IMR-90 (cell line): ENCODE data around the gene MOV10. TPM values are rescaled to one million over a fixed set of nuclear protein-coding genes. Genes with fewer than 3 reads are reported as not detected.

Experiments used
- ATAC-seq: fragments of 200-7000 bp; cut with Tn5 transposase; 2 replicates; pipeline ENCODE4 v1.9.1; 2020; ENCODE audit warnings: low read depth, mild to moderate bottlenecking, moderate library complexity
- BruUV-seq: library from RNA; stranded (reverse); fragments of 400-500 nt; replicated peaks from 2 replicates; lab custom pipeline; 2021; lab: Mats Ljungman, UMichigan
- CTCF ChIA-PET: fragments of 300-600 bp; formaldehyde crosslinking; extraction: SDS; loops from one replicate; lab custom pipeline; 2021; ENCODE audit warnings: antibody characterized with exemption; lab: Yijun Ruan, JAX
- POLR2A ChIA-PET: fragments of 300-600 bp; sonication (Branson Sonifier 250); formaldehyde crosslinking; loops from one replicate; lab custom pipeline; 2022; ENCODE audit warnings: antibody characterized with exemption; ENCODE audit not compliant: unreplicated experiment; lab: Charles Lee
- DNase-seq: peaks from one replicate; pipeline ENCODE4 v3.0.0; 2013
- H2AFZ ChIP-seq: replicated peaks from 2 replicates; pipeline ENCODE3; 2013; ENCODE audit warnings: low read length, mild to moderate bottlenecking; ENCODE audit not compliant: poor library complexity
- H2AK5ac ChIP-seq: 2 replicates; pipeline ENCODE4 v1.6.1; 2013; ENCODE audit warnings: low read depth, low read length, inconsistent platforms
- H2AK9ac ChIP-seq: replicated peaks from 2 replicates; pipeline ENCODE3; 2013; ENCODE audit warnings: mild to moderate bottlenecking, low read depth, low read length, moderate library complexity; ENCODE audit not compliant: poor library complexity
- H2BK120ac ChIP-seq: 2 replicates; pipeline ENCODE4 v1.6.1; 2013; ENCODE audit warnings: low read depth, low read length, inconsistent platforms
- H2BK15ac ChIP-seq: 3 replicates; pipeline ENCODE4 v1.6.1; 2013; ENCODE audit warnings: low read depth, low read length, inconsistent platforms
- H2BK20ac ChIP-seq: 2 replicates; pipeline ENCODE4 v1.6.1; 2013; ENCODE audit warnings: low read depth, mild to moderate bottlenecking, inconsistent platforms, low read length, moderate library complexity
- H2BK5ac ChIP-seq: 2 replicates; pipeline ENCODE4 v1.6.1; 2013; ENCODE audit warnings: mild to moderate bottlenecking, low read depth, low read length, inconsistent platforms; ENCODE audit not compliant: poor library complexity, severe bottlenecking
- H3K14ac ChIP-seq: replicated peaks from 2 replicates; pipeline ENCODE4 v1.6.1; 2013; ENCODE audit warnings: low read depth, low read length, inconsistent platforms
- H3K18ac ChIP-seq: 2 replicates; pipeline ENCODE4 v1.6.1; 2013; ENCODE audit warnings: low read depth, low read length, control low read depth
- H3K23ac ChIP-seq: 2 replicates; pipeline ENCODE4 v1.6.1; 2013; ENCODE audit warnings: low read depth, low read length, inconsistent platforms
- H3K27ac ChIP-seq: 2 replicates; pipeline ENCODE4 v1.5.1; 2013; ENCODE audit warnings: mild to moderate bottlenecking, control low read depth, low read length; ENCODE audit not compliant: insufficient read depth
- H3K27me3 ChIP-seq: 2 replicates; pipeline ENCODE4 v1.6.1; 2013; ENCODE audit warnings: low read length; ENCODE audit not compliant: control insufficient read depth, insufficient read depth
- H3K36me3 ChIP-seq: 2 replicates; pipeline ENCODE4 v1.6.1; 2013; ENCODE audit warnings: low read length, mixed read lengths; ENCODE audit not compliant: control insufficient read depth, insufficient read depth
- H3K4ac ChIP-seq: 2 replicates; pipeline ENCODE4 v1.6.1; 2013; ENCODE audit warnings: low read depth, low read length, inconsistent platforms
- H3K4me1 ChIP-seq: 2 replicates; pipeline ENCODE4 v1.6.1; 2013; ENCODE audit warnings: low read length, mixed read lengths; ENCODE audit not compliant: control insufficient read depth, insufficient read depth
- H3K4me2 ChIP-seq: 2 replicates; pipeline ENCODE4 v1.6.1; 2013; ENCODE audit warnings: low read depth, mild to moderate bottlenecking, control low read depth, low read length, moderate library complexity
- H3K4me3 ChIP-seq: 2 replicates; pipeline ENCODE4 v1.5.1; 2013; ENCODE audit warnings: low read depth, mild to moderate bottlenecking, control low read depth, low read length, moderate library complexity; ENCODE audit not compliant: insufficient read depth
- H3K56ac ChIP-seq: 2 replicates; pipeline ENCODE4 v1.6.1; 2013; ENCODE audit warnings: low read length, inconsistent platforms; ENCODE audit not compliant: insufficient read depth; ENCODE audit errors: extremely low read depth
- H3K79me1 ChIP-seq, 2 experiments: 2 replicates each; pipeline ENCODE4 v1.6.1; 2013; ENCODE audit warnings: low read length in 2 of 2, inconsistent platforms in 1 of 2, low read depth in 1 of 2
- H3K9ac ChIP-seq: 2 replicates; pipeline ENCODE4 v1.6.1; 2013; ENCODE audit warnings: low read depth, low read length, control low read depth
- H3K9me1 ChIP-seq: 2 replicates; pipeline ENCODE4 v1.6.1; 2013; ENCODE audit warnings: low read length, inconsistent platforms; ENCODE audit not compliant: insufficient read depth
- H3K9me3 ChIP-seq: 2 replicates; pipeline ENCODE4 v1.6.1; 2013; ENCODE audit warnings: low read length; ENCODE audit not compliant: control insufficient read depth, insufficient read depth
- H4K20me1 ChIP-seq: 2 replicates; pipeline ENCODE4 v1.6.1; 2013; ENCODE audit warnings: low read length, inconsistent platforms; ENCODE audit not compliant: insufficient read depth
- H4K5ac ChIP-seq: 2 replicates; pipeline ENCODE4 v1.6.1; 2013; ENCODE audit warnings: mild to moderate bottlenecking, low read depth, low read length, control low read depth
- H4K8ac ChIP-seq, 2 experiments: 2 replicates each; pipeline ENCODE4 v1.6.1; 2013; ENCODE audit warnings: low read depth in 2 of 2, low read length in 2 of 2, control low read depth in 1 of 2, inconsistent platforms in 1 of 2
- H4K91ac ChIP-seq: 2 replicates; pipeline ENCODE4 v1.6.1; 2013; ENCODE audit warnings: low read depth, low read length, inconsistent platforms; ENCODE audit not compliant: insufficient read depth
- BHLHE40 ChIP-seq: fragments of 150-350 bp; IDR thresholded peaks from 2 replicates; pipeline ENCODE4 v1.6.1; 2016; ENCODE audit warnings: mild to moderate bottlenecking, low read depth, low read length
- CEBPB ChIP-seq: IDR thresholded peaks from 2 replicates; pipeline ENCODE4 v1.6.1; 2012; ENCODE audit warnings: low read depth, low read length, improper control_type of control experiment
- CHD1 ChIP-seq: IDR thresholded peaks from 2 replicates; pipeline ENCODE4 v1.6.1; 2012; ENCODE audit warnings: low read depth, low read length, improper control_type of control experiment
- CTCF ChIP-seq: conservative IDR thresholded peaks from 2 replicates; pipeline ENCODE4 v1.5.1; 2012; ENCODE audit warnings: mild to moderate bottlenecking, low read depth, low read length, improper control_type of control experiment
- ELK1 ChIP-seq: fragments of 150-350 bp; IDR thresholded peaks from 2 replicates; pipeline ENCODE4 v1.6.1; 2016; ENCODE audit warnings: low read depth, mild to moderate bottlenecking, low read length, moderate library complexity, borderline replicate concordance
- FOS ChIP-seq: fragments of 150-350 bp; IDR thresholded peaks from 2 replicates; pipeline ENCODE4 v1.6.1; 2016; ENCODE audit warnings: low read depth, low read length
- MAFK ChIP-seq: IDR thresholded peaks from 2 replicates; pipeline ENCODE4 v1.6.1; 2012; ENCODE audit warnings: low read depth, low read length, improper control_type of control experiment
- MAZ ChIP-seq: IDR thresholded peaks from 2 replicates; pipeline ENCODE4 v1.6.1; 2012; ENCODE audit warnings: low read depth, mild to moderate bottlenecking, low read length, improper control_type of control experiment, moderate library complexity, borderline replicate concordance
- MXI1 ChIP-seq: IDR thresholded peaks from 2 replicates; pipeline ENCODE4 v1.6.1; 2012; ENCODE audit warnings: low read depth, mild to moderate bottlenecking, low read length, moderate library complexity, borderline replicate concordance
- NFE2L2 ChIP-seq: fragments of 150-350 bp; IDR thresholded peaks from 2 replicates; pipeline ENCODE4 v1.6.1; 2016; ENCODE audit warnings: low read depth, mild to moderate bottlenecking, low read length
- POLR2A ChIP-seq: IDR thresholded peaks from 2 replicates; pipeline ENCODE4 v1.6.1; 2012; ENCODE audit warnings: mild to moderate bottlenecking, low read depth, low read length
- RAD21 ChIP-seq: IDR thresholded peaks from 2 replicates; pipeline ENCODE4 v1.6.1; 2012; ENCODE audit warnings: low read length, improper control_type of control experiment
- RCOR1 ChIP-seq: IDR thresholded peaks from 2 replicates; pipeline ENCODE4 v1.6.1; 2012; ENCODE audit warnings: mild to moderate bottlenecking, low read length, improper control_type of control experiment; ENCODE audit not compliant: insufficient replicate concordance
- RFX5 ChIP-seq: IDR thresholded peaks from 2 replicates; pipeline ENCODE4 v1.8.0; 2012; ENCODE audit warnings: low read depth, mild to moderate bottlenecking, low read length, moderate library complexity
- SMC3 ChIP-seq: fragments of 150-350 bp; IDR thresholded peaks from 2 replicates; pipeline ENCODE4 v1.6.1; 2016; ENCODE audit warnings: low read depth, mild to moderate bottlenecking, antibody characterized with exemption, low read length, moderate library complexity
- USF2 ChIP-seq: fragments of 150-350 bp; IDR thresholded peaks from 2 replicates; pipeline ENCODE4 v1.6.1; 2017; ENCODE audit warnings: mild to moderate bottlenecking, antibody characterized with exemption, low read length, low read depth
- WGBS, 2 experiments: methylation state at CpG; one replicate each; pipeline versions ENCODE4 v1.1.5 to v1.1.7; 2013; ENCODE audit warnings: missing lambda C conversion rate in 2 of 2; ENCODE audit not compliant: insufficient read length in 1 of 2; ENCODE audit errors: extremely low coverage in 2 of 2; 5-methylcytosine and 5-hydroxymethylcytosine counted together
- dilution Hi-C: fragments of 300-500 bp; cut with HindIII; formaldehyde crosslinking; loops from one replicate; pipeline ENCODE4 v1.14.3; 2018; ENCODE audit warnings: low sequenced_read_pairs; ENCODE audit not compliant: unreplicated experiment
- in situ Hi-C: fragments of 300-500 bp; cut with MboI; formaldehyde crosslinking; loops from 3 replicates; pipeline ENCODE4 v1.14.3; 2019; ENCODE audit warnings: low sequenced_read_pairs, inconsistent platforms, mixed read lengths
- intact Hi-C: fragments of 100-400 bp; cut with micrococcal nuclease; formaldehyde crosslinking; loops from 2 replicates; pipeline ENCODE4 v1.10.0; 2022
- polyA plus RNA-seq, 3 experiments: library from polyadenylated mRNA; depleted of rRNA; stranded (reverse); fragments of >200 nt; gene quantifications; 2 replicates each; pipeline ENCODE4 v1.2.3, GENCODE V29; 2012; ENCODE audit warnings: low replicate concordance in 1 of 3
- total RNA-seq: library from RNA; depleted of rRNA; stranded (reverse); fragments of >200 nt; gene quantifications from 2 replicates; pipeline ENCODE4 v1.2.3, GENCODE V29; 2012

Gene MOV10
- total and polyA plus RNA-seq, 2 of the 4 experiments (the other 2 are of a cell fraction), result 36.7 to 103 TPM

GRCh38 chr1:112672009-112672408 lies 2.5 kb upstream of the MOV10 start:
- no peak overlapping the region for H3K18ac ChIP-seq
- H3K36me3 ChIP-seq, result peaks cover 11% of the 10 kb centered on the region
- ChIA-PET POLR2A (no interaction called here), CTCF (interaction anchor here (0.6 to 0.9 kb wide), 3 partner anchors 29 to 266 kb away, joined by 3 to 4 read pairs (median 3); no protein-coding TSS in a partner anchor)
- no peaks in the 10 kb centered on the region; the same call in 1 of the 2 replicates for H4K20me1 ChIP-seq
- no peak overlapping the region for H2BK5ac ChIP-seq
- H3K4ac ChIP-seq, result no peak overlapping the region
- H3K23ac ChIP-seq, result no peak overlapping the region
- no peaks in the 10 kb centered on the region for H3K27me3 ChIP-seq
- BruUV-seq, result no TSS peak
- H2BK20ac ChIP-seq, result no peak overlapping the region
- H3K56ac ChIP-seq, result no peak overlapping the region
- TF ChIP-seq CEBPB (no peak), MAFK (no peak), RCOR1 (no peak), MAZ (no peak), CTCF (no peak), MXI1 (no peak), ELK1 (no peak), POLR2A (no peak), RFX5 (no peak), CHD1 (no peak), USF2 (no peak), RAD21 (no peak), FOS (no peak), BHLHE40 (no peak), NFE2L2 (no peak), SMC3 (no peak)
- no peak overlapping the region for H2AFZ ChIP-seq
- peaks cover 2% of the 10 kb centered on the region; the same call in 1 of the 2 replicates for H3K4me1 ChIP-seq
- no peak overlapping the region for H2BK120ac ChIP-seq
- no peak overlapping the region for H3K4me3 ChIP-seq
- H3K9me1 ChIP-seq, result no peaks in the 10 kb centered on the region
- intact Hi-C loops (loop anchor here (5.0 kb wide), 1 partner anchor 35 kb away; no protein-coding TSS in a partner anchor), dilution Hi-C loops (no loop called here), in situ Hi-C loops (no loop called here)
- no peaks in the 10 kb centered on the region for H3K9me3 ChIP-seq
- H4K5ac ChIP-seq, result no peak overlapping the region
- no peak overlapping the region for H2BK15ac ChIP-seq
- no peak overlapping the region for H3K14ac ChIP-seq
- H3K27ac ChIP-seq, result no peak overlapping the region
- no peak overlapping the region for H3K9ac ChIP-seq
- no peak overlapping the region for H2AK5ac ChIP-seq
- H3K4me2 ChIP-seq, result no peak overlapping the region
- DNase-seq (no peak), ATAC-seq (no peak)
- 100% methylated on average over 1 of the region's 2 CpGs; no CpG with 5 or more reads in 1 of the 2 experiments for WGBS, 2 experiments
- no peak overlapping the region for H4K91ac ChIP-seq
- H3K79me1 ChIP-seq, result peaks cover 16 to 47% of the 10 kb centered on the region in 2 experiments
- H2AK9ac ChIP-seq, result no peak overlapping the region
- H4K8ac ChIP-seq, result no peak overlapping the region
